ENCODE results near the gene ST8SIA4.
"Not testable (repeated sequence)": the region's sequence is repeated elsewhere in the genome, so short reads cannot be mapped to it uniquely, and the experiment has no call there.

The ST8SIA4 gene

DNA sequence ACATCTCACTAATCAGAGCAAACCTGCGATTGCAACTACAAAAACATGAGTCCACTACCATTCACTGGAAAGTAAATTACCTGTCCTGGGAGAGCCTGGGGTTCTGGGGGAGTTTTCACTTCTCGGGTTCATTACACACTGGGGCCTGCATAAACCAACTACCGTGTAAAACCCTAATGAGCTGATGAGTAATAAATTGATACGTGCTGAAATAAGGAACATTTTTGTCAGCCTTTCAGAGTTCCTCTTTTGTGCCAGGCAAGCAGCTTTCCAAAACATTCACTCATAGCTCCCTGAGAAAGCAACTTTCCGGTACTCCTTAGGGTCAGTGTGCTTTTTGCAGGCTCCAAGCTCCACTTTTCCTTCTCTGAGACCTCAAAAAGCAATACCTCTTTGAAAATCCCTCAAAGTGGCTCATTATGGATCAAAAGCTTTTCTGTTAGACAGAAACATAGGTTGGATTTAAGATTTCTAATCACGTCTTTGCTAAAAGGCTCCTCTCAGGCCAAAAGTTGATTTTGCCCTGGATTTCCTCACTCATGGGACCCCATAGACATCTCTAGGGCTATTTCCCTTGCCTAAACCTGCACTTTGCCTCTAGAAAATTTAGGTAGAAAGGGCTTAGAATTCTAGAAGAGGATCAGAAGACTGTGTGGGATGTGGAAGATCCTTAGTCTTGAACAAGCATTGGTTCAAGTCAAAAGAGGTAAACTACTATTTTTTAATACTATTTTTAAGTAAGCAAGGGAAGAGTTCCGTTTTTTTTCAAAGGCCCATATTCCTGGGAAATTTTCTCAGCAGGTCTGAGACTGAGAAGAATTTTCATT lies 74.8 kb downstream of the ST8SIA4 start:
- DNase-seq = peak; percentile 45 to 61

GRCh38 chr5:100827481-100827889 lies 75.6 kb downstream of the ST8SIA4 start:
- DNase-seq = no peak

- peak; percentile 22 to 31 for DNase-seq
Measured at GRCh38 chr5:100826133-100826532, 76.9 kb downstream of the ST8SIA4 start.

GRCh38 chr5:100824635-100825034 lies 78.4 kb downstream of the ST8SIA4 start:
- no peak for DNase-seq

DNA sequence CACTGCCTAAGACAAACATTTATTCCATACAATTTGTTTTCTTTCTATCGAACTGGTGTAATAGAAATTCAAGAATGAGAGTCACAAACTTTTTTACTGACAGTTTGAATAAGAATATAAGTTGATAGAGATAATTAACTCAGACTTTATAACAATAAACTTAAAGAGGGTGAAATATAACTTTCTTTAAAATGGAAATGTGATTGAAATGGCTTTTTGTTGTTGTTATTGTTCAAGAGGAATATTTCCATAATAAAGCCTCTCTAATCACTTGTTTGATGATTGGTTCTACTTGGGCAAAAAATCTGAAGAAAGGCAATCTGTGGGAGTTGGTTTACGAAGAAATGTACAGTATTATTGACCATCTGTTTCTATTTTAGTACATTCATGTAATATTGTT lies 79.3 kb downstream of the ST8SIA4 start:
- DNase-seq = no peak

- no peak for DNase-seq
Measured at GRCh38 chr5:100821751-100822150, 81.3 kb downstream of the ST8SIA4 start.

DNA sequence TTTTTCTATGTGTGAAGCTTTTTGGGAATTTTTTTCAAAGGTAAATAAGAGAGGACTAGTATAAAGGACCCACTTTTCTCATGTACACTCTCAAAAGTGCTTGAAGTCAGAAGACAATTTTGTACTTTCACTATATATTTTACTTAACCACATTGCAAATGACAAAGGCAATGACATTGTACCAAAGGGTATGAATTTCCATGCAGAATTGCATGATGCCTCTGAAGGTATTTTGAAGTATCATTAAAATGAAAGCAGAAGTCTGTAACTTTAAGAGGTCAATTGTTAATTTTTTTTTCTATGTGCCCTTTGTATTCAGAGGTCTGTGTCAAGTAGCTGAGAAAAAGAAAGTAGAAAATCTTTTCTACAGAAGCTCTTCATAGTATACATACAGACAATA lies 84.7 kb downstream of the ST8SIA4 start:
- DNase-seq = no peak

DNA sequence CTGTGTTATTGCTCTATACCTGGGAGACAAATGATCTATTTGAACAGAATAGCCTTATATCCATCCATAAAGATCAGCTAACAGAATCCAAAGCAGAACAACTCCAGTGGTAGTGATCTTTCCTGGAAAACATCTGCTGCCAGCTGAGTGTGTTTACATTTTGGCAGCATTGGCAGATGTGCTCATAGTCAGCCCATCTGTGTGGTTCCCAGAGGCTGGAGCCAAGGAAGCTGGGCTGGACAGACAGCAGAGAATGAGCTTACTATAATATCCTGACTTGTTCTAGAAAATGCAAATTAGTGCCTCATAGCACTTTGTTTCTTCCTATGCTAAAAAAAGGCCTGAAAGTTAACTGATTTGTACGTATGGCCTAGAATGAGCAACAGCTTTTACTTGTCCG lies 99.7 kb downstream of the ST8SIA4 start:
- DNase-seq = no peak

DNA sequence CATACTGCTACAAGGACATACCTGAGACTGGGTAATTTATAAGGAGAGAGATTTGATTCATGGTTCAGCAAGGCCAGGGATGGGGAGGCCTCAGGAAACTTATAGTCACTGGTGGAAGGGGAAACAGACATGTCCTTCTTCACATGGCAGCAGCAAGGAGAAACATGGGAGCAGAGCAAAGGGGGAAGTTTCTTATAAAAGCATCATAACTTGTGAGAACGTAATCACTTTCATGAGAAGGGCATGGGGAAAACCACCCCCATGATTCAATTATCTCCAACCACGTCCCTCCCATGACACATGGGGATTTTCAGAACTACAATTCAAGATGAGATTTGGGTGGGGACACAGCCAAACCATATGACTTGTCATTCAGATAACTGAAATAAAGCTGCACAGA lies 100.9 kb downstream of the ST8SIA4 start:
- DNase-seq = no peak

DNA sequence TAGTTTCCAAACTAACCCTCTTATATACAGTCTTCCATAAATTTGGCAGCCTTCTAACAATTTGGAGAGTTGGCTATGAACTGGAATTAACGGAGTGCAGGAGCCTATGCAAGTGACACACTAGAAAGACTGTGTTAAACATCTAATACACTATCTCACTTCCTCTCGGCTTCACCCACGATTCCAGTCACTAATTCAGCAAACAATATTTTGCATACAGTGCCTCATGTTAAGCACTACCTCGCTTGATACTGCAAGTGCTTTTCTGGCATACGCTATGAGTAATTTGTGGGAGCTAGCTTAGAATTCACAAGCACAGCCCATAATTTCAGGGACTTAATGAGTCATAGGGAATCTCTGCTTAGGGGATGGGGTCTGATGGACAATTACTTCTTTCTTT lies 102.5 kb downstream of the ST8SIA4 start:
- DNase-seq = no peak

DNA sequence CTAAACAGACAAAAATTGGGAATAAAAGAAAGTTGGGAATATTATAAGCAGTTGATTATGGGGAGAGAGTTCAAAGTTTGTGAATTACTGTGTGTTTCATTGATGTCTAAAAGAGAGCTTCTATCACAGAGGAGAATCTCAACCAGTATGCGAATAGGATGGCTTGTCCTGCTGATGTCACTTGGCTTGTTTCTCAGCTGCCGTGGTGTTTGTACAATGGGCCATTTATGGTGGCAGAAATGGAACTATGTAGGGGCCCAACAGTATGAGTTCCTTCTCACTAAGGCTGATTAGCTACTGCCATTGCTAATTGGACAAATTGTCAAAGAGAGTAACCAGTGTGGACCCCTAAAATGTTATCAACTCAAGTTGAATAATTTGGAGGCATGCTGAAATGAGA lies 103.9 kb downstream of the ST8SIA4 start:
- no peak for DNase-seq

DNA sequence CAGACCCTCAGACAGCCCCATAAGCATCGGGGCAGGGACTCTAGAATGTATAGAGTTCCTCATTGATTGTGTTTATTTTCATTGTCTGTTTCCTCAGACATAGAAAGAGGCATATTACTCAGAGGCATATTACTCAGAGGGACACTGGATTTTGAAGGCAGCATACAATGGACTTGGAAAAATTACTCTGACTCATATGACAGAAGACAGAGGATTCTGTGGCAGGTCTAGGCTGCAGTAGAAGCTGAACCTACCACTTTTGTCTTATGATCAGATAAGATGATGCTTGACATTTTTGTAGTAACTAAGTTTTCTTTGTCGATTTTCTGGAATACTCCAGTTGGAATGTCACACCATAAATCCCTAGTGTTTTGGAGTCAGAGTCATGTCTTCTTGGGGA lies 105.2 kb downstream of the ST8SIA4 start:
- DNase-seq = no peak

DNA sequence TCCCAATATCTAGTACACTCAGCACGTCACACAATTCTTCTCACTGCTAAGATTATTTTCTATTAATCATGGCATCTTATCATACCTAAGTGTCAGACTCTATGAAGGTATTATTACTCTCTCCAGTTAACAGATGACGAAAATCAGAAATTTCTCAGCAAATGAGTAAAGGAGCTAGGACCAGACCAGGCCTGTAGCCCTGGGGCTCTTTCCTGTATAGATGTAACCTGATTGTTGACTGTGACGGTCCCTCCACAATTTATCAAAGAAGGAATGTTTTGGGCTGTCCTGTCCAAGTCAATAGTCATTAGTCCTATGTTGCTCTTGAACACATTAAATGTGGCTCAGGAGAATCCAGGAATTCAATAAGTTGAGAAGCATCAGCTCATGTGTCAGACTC lies 106.2 kb downstream of the ST8SIA4 start:
- no peak for DNase-seq

GRCh38 chr5:100794844-100795243 lies 108.2 kb downstream of the ST8SIA4 start:
- no peak for DNase-seq

DNA sequence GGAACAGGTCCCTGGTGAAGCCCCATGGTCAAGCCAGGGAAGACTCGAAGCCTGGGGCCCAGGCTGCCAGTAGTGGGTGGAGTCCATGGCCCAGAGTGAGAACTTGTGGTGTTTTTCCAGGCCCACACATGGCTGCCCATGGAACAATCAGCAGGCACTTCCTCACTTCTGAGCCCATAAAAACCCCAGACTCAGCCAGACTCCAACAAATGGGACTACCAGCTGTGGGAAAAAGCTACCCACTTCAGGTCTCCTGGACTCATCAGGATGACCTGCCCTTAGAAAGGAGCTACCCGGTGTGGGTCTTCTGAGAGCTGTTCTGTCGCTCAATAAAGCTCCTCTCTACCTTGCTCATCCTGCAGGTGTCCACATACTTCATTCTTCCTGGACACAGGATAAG lies 108.9 kb downstream of the ST8SIA4 start:
- no peak for DNase-seq

GRCh38 chr5:100792781-100793180 lies 110.3 kb downstream of the ST8SIA4 start:
- DNase-seq = no peak

- DNase-seq = no peak
Measured at GRCh38 chr5:100791391-100791790, 111.7 kb downstream of the ST8SIA4 start.

DNA sequence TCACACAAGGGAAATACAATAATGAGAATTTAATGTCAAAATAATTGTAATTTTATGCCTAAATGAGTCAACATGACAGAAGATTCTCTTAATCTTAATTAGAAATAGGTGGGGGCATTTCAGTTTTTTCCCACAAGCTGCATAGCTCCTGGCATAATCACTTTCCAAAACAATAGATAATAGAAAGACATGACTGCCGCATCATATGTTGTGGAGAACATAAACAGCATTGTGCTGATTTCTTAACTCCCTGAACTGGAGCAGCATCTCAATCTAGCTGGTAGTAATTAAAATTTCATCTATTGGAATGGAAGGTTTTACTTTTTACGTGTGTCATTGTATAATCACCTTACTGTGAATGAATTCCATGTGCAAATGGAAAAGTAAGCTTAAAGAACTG lies 112.1 kb downstream of the ST8SIA4 start:
- DNase-seq = no peak

GRCh38 chr5:100790170-100790665 lies 112.9 kb downstream of the ST8SIA4 start:
- peak; percentile 81 to 89 for DNase-seq

- peak; percentile 81 to 89 for DNase-seq
Measured at GRCh38 chr5:100789694-100790093, 113.4 kb downstream of the ST8SIA4 start.

- DNase-seq = no peak
Measured at GRCh38 chr5:100788417-100788816, 114.7 kb downstream of the ST8SIA4 start.

GRCh38 chr5:100787648-100788047 lies 115.4 kb downstream of the ST8SIA4 start:
- DNase-seq = no peak

DNA sequence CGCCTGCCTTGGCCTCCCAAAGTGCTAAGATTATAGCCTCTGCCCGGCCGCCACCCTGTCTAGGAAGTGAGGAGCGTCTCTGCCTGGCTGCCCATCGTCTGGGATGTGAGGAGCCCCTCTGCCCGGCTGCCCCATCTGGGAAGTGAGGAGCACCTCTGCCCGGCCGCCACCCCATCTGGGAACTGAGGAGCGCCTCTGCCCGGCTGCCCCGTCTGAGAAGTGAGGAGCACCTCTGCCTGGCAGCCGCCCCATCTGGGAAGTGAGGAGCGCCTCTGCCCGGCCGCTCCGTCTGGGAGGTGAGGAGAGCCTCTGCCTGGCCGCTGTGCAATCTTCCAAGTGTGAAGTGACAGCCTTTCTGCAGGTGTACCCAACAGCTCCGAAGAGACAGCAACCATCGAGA lies 117.5 kb downstream of the ST8SIA4 start:
- DNase-seq = not testable (repeated sequence)

- DNase-seq = peak; percentile 44 to 66
Measured at GRCh38 chr5:100780376-100780870, 122.7 kb downstream of the ST8SIA4 start.
